A673 (cell line): ENCODE measurements around the gene IGFBPL1. TPM values are rescaled to one million over a fixed set of nuclear protein-coding genes. Genes with fewer than 3 reads are reported as not detected.

Source experiments
- BruUV-seq: library from RNA; stranded (reverse); fragments of 400-500 nt; replicated peaks from 2 replicates; lab custom pipeline; 2021; lab: Mats Ljungman, UMichigan
- CTCF ChIA-PET: fragments of 300-600 bp; sonication (Branson Sonifier 250); formaldehyde crosslinking; loops from one replicate; lab custom pipeline; 2022; ENCODE audit warnings: antibody characterized with exemption; lab: Charles Lee
- POLR2A ChIA-PET: fragments of 300-600 bp; sonication (Branson Sonifier 250); formaldehyde crosslinking; loops from one replicate; lab custom pipeline; 2022; ENCODE audit warnings: antibody characterized with exemption; ENCODE audit not compliant: low non-redundant PET; lab: Charles Lee
- DNase-seq: peaks from one replicate; pipeline ENCODE4 v3.0.0-alpha.2; 2015; ENCODE audit warnings: low spot score
- H3K27ac ChIP-seq: fragments of 200-600 bp; sonication (generic); 2 replicates; pipeline ENCODE4 v1.5.1; 2016; ENCODE audit warnings: mixed run types, low read depth, mild to moderate bottlenecking, mixed read lengths, antibody characterized with exemption, low read length; ENCODE audit not compliant: poor library complexity, severe bottlenecking
- H3K27me3 ChIP-seq: fragments of 200-600 bp; sonication (generic); replicated peaks from 2 replicates; pipeline ENCODE4 v1.6.1; 2017; ENCODE audit warnings: mixed run types, low read depth, mild to moderate bottlenecking, mixed read lengths, antibody characterized with exemption, low read length; ENCODE audit not compliant: insufficient read depth, poor library complexity
- H3K36me3 ChIP-seq: fragments of 200-600 bp; sonication (generic); 2 replicates; pipeline ENCODE4 v1.6.1; 2016; ENCODE audit warnings: mixed run types, mild to moderate bottlenecking, mixed read lengths, antibody characterized with exemption, low read length; ENCODE audit not compliant: insufficient read depth, poor library complexity, severe bottlenecking
- H3K4me1 ChIP-seq: fragments of 200-600 bp; sonication (generic); 2 replicates; pipeline ENCODE4 v1.6.1; 2017; ENCODE audit warnings: mixed run types, mild to moderate bottlenecking, mixed read lengths, antibody characterized with exemption, low read length; ENCODE audit not compliant: insufficient read depth, poor library complexity, severe bottlenecking
- H3K4me3 ChIP-seq: fragments of 200-600 bp; sonication (generic); 2 replicates; pipeline ENCODE4 v1.5.1; 2016; ENCODE audit warnings: low read depth, mixed run types, mild to moderate bottlenecking, mixed read lengths, low read length; ENCODE audit not compliant: poor library complexity, severe bottlenecking
- H3K9me3 ChIP-seq: fragments of 200-600 bp; sonication (generic); 2 replicates; pipeline ENCODE4 v1.6.1; 2016; ENCODE audit warnings: mixed run types, low read depth, mild to moderate bottlenecking, mixed read lengths, antibody characterized with exemption, low read length; ENCODE audit not compliant: poor library complexity, severe bottlenecking
- CTCF ChIP-seq: fragments of 300-800, 200-600 bp; sonication (generic); conservative IDR thresholded peaks from 2 replicates; pipeline ENCODE4 v1.5.1; 2017; ENCODE audit warnings: low read depth, mild to moderate bottlenecking, antibody characterized with exemption, low read length, moderate library complexity, mixed read lengths
- EZH2 ChIP-seq: fragments of 200-600 bp; sonication (generic); IDR thresholded peaks from 2 replicates; pipeline ENCODE4 v1.6.1; 2017; ENCODE audit warnings: borderline replicate concordance, low read depth, mild to moderate bottlenecking, mixed read lengths, antibody characterized with exemption, low read length; ENCODE audit not compliant: poor library complexity, severe bottlenecking
- intact Hi-C: fragments of 100-400 bp; cut with micrococcal nuclease; formaldehyde crosslinking; loops from one replicate; pipeline ENCODE4 v1.10.0; 2022; ENCODE audit not compliant: unreplicated experiment
- total RNA-seq: library from RNA; stranded (reverse); gene quantifications from 2 replicates; pipeline ENCODE4 v1.2.3, GENCODE V29; 2021

The IGFBPL1 gene
- total RNA-seq, 1 experiment from 2014 or later, result 0.90 TPM

DNA sequence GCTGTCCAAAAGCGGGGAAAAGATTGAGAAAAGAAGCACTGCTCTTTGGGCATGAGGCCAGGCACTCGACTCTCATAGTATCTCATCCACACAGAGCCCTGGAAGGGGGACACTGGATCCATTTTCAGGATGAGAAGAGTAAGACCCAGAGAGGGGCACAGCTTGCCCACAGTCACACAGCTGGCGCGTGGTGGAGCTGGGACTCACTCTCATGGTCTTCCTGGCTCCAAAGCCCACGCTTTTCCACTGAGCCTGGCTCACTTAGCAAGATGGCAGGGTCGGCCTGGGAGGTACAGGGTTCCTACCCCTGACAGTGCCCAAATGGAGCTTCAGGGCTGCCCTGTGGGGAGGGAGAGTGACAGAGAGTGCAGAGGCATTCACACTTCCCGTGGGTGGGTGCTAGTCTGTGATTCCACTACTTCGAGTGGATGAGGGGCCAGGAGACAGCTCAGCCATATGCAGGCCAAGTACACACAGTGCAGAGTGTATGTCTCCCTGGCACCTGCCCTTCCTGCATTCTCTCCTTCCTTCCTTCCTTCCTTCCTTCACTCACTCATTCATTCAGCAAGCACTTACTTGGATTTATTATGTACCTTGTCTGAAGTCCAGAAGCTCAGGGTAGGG lies 18.3 kb upstream of the IGFBPL1 start:
- no peak for DNase-seq
- Histone ChIP-seq H3K4me3 (no peak overlapping the region), H3K27me3 (peaks cover 20% of the 10 kb centered on the region), H3K9me3 (no peaks in the 10 kb centered on the region), H3K27ac (no peak overlapping the region), H3K36me3 (no peaks in the 10 kb centered on the region), H3K4me1 (no peaks in the 10 kb centered on the region)
- BruUV-seq, result no TSS peak
- intact Hi-C loops, result loop anchor here (10.0 kb wide), 1 partner anchor 152 kb away; no protein-coding TSS in a partner anchor
- TF ChIP-seq CTCF (no peak), EZH2 (no peak)
- POLR2A ChIA-PET, result interaction anchor here (0.5 kb wide), 1 partner anchor 557 kb away, joined by 11 read pairs; no protein-coding TSS in a partner anchor
- CTCF ChIA-PET, result no interaction called here

DNA sequence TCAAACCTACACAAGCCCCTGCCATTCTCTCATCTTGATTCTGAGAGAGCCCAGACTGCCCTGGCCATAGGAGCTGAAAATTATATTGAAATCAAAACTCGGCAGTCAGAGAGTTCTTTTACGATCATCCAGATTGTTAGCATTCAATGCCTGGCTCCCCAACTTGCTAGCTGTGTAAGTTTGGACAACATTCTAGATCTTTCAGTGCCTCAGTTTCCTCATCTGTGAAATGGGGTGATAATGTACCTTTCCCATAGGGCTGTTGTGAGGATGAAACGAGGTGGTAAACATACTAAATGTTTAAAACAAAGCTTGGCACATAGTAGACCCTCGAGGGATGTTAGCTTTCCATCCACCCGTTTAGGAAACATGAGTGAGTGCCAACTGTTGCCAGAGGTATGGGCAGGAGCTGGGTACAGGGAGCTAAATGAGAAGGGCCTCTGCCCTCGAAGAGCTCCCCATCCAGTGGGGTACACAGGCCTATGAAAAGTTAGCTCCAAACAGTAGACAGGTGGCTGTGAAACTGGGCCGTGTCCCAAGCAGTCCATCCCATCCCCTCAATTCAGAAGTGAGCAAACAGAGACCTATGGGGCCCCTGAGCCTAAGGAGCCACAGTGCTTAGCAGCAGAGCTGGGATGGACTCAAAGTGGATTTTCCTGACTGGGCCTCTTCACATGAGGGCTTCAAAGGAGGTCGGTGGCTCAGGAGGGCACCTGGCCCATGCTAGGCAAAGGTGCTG lies 17.3 kb upstream of the IGFBPL1 start:
- ChIA-PET POLR2A (no interaction called here), CTCF (no interaction called here)
- BruUV-seq, result no TSS peak
- TF ChIP-seq CTCF (no peak), EZH2 (no peak)
- Histone ChIP-seq H3K27me3 (peaks cover 17% of the 10 kb centered on the region), H3K9me3 (no peaks in the 10 kb centered on the region), H3K4me3 (no peak overlapping the region), H3K36me3 (no peaks in the 10 kb centered on the region), H3K4me1 (no peaks in the 10 kb centered on the region), H3K27ac (no peak overlapping the region)
- intact Hi-C loops, result loop anchor here (10.0 kb wide), 1 partner anchor 153 kb away; no protein-coding TSS in a partner anchor
- DNase-seq, result no peak

GRCh38 chr9:38440516-38440915 lies 16.3 kb upstream of the IGFBPL1 start:
- intact Hi-C loops, result loop anchor here (10.0 kb wide), 1 partner anchor 154 kb away; no protein-coding TSS in a partner anchor
- Histone ChIP-seq H3K27ac (no peak overlapping the region), H3K27me3 (peaks cover 7% of the 10 kb centered on the region), H3K4me1 (no peaks in the 10 kb centered on the region), H3K4me3 (no peak overlapping the region), H3K36me3 (no peaks in the 10 kb centered on the region), H3K9me3 (no peaks in the 10 kb centered on the region)
- no TSS peak for BruUV-seq
- ChIA-PET POLR2A (no interaction called here), CTCF (no interaction called here)
- TF ChIP-seq CTCF (no peak), EZH2 (no peak)
- DNase-seq, result no peak
